HTR-8/SVneo (cell line): ENCODE measurements around the gene FKBP6.
"Not testable (repeated sequence)": the region's sequence is repeated elsewhere in the genome, so short reads cannot be mapped to it uniquely, and the experiment has no call there.

Experiments used
- DNase-seq: peaks from one replicate; pipeline ENCODE4 v3.0.0; 2011; ENCODE audit warnings: low spot score, mixed read lengths; ENCODE audit not compliant: insufficient read length
- FAIRE-seq: peaks from 2 replicates; lab custom pipeline; 2011; peaks lifted over from hg19 to GRCh38; lab: Jason Lieb, UNC

Gene FKBP6

DNA sequence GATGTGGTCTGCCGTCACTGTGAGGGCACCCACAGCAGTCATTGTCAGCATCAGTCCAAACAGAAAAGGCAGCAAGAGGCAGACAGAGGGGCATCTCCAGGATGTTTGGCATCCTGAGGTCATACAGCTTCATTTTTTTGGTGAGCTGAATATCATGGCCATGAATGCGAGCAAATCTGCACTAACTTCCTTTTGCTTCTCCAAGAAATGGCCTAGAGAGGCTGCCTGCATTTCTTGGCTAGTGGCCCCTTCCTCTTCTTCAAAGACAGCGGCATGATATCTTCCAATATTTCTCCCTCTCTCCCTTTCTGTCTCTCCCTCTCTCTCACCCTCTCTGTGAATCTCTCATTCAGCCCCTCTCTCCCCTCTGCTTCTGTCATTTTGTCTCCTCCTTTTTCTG is 24.8 kb downstream of the FKBP6 start:
- DNase-seq (no peak), FAIRE-seq (no peak)

DNA sequence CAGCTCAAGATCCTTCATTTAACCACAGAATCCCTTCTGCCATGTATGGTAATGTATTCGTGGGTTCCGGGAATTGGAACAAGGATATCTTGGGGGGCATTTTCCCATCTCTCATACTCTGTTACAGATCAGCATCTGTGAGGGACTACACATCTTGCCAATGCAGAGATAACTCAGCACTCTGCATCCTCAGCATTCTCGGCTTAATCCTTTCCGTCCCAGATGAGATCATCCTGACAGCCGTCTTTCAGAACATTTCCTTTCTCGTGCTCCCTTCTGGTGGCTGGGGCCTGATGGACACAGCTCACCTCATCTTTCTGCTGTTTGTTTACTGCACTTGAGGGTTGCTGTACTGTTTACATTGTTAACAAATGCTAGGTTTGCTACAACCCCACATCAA is 25.3 kb downstream of the FKBP6 start:
- no peak for FAIRE-seq

GRCh38 chr7:73354196-73354595 is 26.2 kb downstream of the FKBP6 start:
- no peak for FAIRE-seq
- no peak for DNase-seq

More for the DNA sequence above, 25.3 kb downstream of the FKBP6 start:
- no peak for DNase-seq

- no peak for DNase-seq
Measured at GRCh38 chr7:73354821-73355220, 26.9 kb downstream of the FKBP6 start.

GRCh38 chr7:73356159-73356558 is 28.2 kb downstream of the FKBP6 start:
- FAIRE-seq (no peak), DNase-seq (no peak)

More at GRCh38 chr7:73354821-73355220, 26.9 kb downstream of the FKBP6 start:
- FAIRE-seq, result no peak

- DNase-seq (no peak), FAIRE-seq (no peak)
Measured at GRCh38 chr7:73358590-73359275, 30.8 kb downstream of the FKBP6 start.

GRCh38 chr7:73359306-73359705 is 31.3 kb downstream of the FKBP6 start:
- DNase-seq, result no peak
- FAIRE-seq, result no peak

- DNase-seq (no peak), FAIRE-seq (no peak)
Measured at GRCh38 chr7:73359746-73360375, 31.9 kb downstream of the FKBP6 start.

GRCh38 chr7:73360590-73360989 is 32.6 kb downstream of the FKBP6 start:
- not testable (repeated sequence) for DNase-seq, FAIRE-seq

DNA sequence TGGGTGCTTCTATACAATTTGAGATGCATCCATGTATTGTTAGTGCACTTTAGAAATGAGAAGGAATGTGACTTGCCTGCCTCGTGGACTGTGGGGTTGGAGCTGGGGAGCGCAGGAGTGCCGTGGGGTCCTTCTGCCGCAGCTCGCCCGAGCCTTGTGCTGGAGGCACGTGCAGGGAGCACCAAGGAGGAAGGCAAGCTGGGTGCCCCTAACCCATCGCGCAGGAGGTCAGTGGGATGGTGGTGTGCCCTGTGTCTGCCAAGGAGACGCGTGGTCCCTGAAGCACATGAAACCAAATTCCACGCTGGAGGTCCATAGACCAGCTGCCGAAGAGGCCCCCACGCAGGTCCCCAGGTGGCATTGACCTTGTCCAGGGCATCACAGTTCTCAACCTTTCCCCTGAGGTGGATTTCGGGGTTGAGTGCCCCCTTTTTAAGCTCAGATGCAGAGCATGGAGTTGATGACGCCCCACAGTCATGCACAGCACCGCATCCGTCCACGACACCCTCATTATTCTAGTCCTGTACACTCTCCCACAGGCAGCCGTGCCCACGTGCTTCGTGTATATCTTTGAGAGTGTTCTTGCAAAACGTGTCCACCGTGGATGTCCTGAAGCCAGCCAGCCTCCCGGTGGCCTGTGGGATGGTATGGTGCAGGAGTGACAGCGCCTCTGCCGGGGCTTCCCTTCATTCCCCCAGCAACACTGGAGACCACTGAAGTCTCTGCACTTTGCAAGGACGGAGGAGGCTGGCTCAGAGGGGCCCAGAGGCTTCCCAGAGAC is 35.5 kb downstream of the FKBP6 start:
- FAIRE-seq, result no peak
- DNase-seq, result no peak

DNA sequence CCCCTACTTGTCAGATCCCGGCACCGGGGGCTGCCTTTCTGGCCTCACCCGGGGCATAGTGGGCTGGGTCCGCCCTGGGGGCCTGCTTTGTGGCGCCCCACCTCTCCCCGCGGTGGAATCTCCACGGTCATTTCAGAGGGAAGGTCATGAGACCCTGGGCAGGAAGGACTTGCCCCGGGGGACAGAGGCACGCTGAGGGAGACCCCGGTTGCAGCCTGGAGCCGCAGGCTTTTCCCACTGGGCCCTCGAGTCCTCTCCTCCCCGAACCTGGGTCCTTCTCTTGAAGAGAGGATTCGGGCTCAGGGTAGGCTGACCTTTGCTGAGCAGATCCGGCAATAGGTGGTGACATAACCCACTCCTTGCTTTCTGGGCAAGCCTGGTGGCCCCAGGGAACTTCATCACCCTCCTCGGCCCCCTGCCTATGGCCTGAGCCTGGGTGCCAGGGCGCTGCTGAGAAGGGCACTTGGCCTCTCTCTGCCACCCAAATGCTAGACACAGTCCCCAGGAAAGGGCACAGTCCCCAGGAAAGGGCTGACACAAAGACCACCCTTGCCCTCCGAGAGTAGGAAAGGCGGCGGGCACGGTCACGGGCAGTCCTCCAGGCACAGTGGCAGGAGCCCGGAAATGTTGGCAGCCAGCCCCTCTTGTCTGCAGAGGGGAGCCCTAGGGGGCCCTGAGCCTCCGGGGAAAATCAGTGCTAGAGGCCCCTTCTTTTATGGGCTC is 36.2 kb downstream of the FKBP6 start:
- DNase-seq (no peak), FAIRE-seq (no peak)

- DNase-seq, result no peak
- no peak for FAIRE-seq
Measured at GRCh38 chr7:73366127-73366526, 38.2 kb downstream of the FKBP6 start.

DNA sequence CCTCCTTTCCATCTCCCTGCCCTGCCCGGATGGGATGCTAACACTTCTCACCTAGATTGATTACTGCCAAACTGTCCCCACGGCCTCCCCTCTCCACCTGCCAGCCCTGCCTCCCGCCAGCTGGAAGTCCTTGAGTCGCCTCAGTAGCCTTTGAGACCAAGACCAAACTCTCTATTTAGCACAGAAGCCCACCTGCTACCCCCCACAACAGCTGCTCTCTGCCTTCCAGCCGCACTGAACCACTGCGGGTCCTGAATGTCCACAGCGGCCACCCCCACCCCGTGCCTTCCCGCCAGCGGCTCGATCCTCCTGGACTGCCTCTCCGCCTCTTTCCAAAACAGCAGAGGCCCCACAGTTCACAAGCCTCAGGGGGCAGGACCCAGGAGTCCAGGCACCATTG is 39.0 kb downstream of the FKBP6 start:
- FAIRE-seq (no peak), DNase-seq (no peak)

GRCh38 chr7:73369009-73369408 is 41.0 kb downstream of the FKBP6 start:
- FAIRE-seq (no peak), DNase-seq (no peak)

DNA sequence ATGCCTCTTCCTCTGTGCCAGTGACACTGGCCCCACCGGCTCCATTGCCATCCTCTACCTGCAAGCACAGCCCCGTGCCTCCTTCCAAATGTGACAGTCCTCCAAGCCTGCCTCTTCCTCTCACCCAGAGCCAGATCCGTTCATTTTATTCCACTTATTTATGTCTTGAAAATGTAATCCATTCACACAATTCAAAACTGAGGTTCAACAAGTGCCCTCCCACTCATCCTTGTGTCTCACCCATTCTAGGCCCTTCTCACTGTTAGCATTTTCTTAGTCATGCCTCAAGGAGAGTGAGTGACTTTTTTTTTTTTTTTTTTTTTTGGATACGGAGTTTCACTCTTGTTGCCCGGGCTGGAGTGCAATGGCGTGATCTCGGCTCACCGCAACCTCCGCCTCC is 41.7 kb downstream of the FKBP6 start:
- FAIRE-seq, result no peak
- no peak for DNase-seq

DNA sequence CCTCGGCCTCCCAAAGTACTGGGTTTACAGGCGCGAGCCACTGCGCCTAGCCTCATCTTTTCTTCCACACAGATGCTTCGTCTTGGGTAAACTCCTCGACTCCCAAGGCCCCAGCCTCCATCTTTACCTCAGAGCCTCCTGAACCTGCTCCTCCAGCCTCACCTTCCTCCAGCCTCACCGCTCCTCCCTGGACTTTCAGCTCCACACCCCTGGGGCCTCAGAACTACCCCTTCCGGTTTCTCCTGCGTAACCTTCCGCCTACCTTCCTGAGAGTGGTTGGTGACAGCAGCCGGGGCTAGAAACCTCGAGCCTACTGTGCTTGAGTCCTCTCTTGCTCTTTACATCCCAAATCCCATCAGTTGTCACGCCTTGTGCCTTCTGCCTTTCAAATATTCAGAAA is 45.8 kb downstream of the FKBP6 start:
- FAIRE-seq, result no peak
- no peak for DNase-seq

DNA sequence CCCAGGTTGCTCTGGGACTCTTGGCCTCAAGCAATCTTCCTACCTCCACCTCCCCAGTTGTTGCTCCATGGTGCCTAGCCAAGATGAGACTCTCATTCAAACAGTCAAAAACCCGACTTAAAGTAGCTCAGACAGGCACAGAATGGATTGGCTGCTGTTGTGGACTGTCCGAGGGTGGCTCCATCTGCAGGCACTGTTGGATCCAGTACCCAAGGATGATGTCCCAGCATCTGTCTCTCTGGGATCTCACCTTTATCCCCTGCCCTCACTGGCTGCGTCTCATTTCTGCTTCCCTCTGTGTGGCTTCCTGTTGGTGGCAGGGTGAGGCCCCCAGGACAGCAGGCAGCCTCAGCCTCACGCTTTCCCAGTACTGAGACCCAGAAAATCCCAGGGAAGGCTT is 48.3 kb downstream of the FKBP6 start:
- not testable (repeated sequence) for DNase-seq, FAIRE-seq

- no peak for FAIRE-seq
- no peak for DNase-seq
Measured at GRCh38 chr7:73376671-73377412, 48.9 kb downstream of the FKBP6 start.

DNA sequence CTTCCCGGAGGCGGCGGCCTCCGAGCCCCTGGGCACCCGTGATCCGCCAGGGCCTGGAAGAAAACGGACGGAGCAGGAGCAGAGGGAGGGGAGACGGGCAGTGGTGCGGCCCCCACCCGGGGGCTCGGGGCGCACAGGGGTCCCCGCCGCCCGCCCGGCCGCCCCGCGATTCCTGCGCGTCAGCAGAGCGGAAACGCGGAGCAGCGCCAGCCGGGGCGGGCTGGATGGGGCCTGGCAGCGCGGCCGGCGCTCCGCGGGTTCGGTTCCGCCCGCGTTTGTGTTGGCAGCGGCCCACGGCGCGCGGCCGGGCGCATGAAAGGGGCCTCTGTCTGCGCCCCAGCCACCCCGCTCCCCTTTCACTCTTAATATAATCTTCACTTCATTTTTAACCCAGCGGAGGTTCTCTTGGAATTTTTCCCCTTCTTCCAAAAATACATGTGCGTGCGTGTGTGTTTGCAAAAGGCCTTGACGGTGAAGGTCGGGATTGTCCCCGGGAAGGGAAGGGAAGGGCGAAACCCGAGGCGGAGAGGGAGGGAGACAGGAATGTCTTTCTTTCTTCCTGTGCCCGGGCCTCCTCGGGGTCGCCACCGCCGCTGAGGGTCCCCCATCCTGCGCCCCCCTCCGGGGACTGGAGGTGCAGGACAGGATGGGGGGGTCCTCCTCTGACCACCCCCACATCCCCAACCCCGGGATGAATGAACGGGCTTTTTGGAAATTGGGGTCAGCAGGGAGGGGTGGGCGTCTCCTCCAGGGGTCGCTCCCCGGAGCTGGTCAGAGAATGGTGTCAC is 49.6 kb downstream of the FKBP6 start:
- not testable (repeated sequence) for FAIRE-seq, DNase-seq
